K562 (cell line): Measurements from ENCODE around the gene MRPL27. TPM values are rescaled to one million over a fixed set of nuclear protein-coding genes. Genes with fewer than 3 reads are reported as not detected.

Experiments used
- CXXC5 ChIP-seq: fragments of 250-450 bp; sonication (Bioruptor Pico); IDR thresholded peaks from 2 replicates; pipeline ENCODE4 v1.8.0; 2022; ENCODE audit warnings: inconsistent platforms, mild to moderate bottlenecking, moderate library complexity
- ETV6 ChIP-seq, 3 experiments: fragments of 150-350 bp in 1 of 3; sonication (generic) in 1 of 3; formaldehyde crosslinking in 1 of 3; IDR thresholded peaks; 2 replicates each; pipeline versions ENCODE4 v1.6.1 to v1.8.0; 2014 to 2022; ENCODE audit warnings: borderline replicate concordance in 2 of 3, low read depth in 2 of 3, antibody characterized with exemption in 1 of 3, low read length in 1 of 3, mild to moderate bottlenecking in 1 of 3, missing genetic modification reagents in 1 of 3
- EWSR1 ChIP-seq: fragments of 450-650 bp; IDR thresholded peaks from 2 replicates; pipeline ENCODE4 v1.6.1; 2018; ENCODE audit warnings: borderline replicate concordance, mild to moderate bottlenecking, low read depth, moderate library complexity; ENCODE audit not compliant: partially characterized antibody
- GTF2F1 ChIP-seq: IDR thresholded peaks from 2 replicates; pipeline ENCODE4 v1.6.1; 2011; ENCODE audit warnings: low read depth, low read length, improper control_type of control experiment
- NR2F6 ChIP-seq: fragments of 450-650 bp; formaldehyde crosslinking; IDR thresholded peaks from 2 replicates; pipeline ENCODE4 v1.4.0; 2020; ENCODE audit warnings: mild to moderate bottlenecking
- PHB ChIP-seq: fragments of 250-450 bp; sonication (Bioruptor Pico); IDR thresholded peaks from 2 replicates; pipeline ENCODE4 v1.5.0; 2021
- POLR2H ChIP-seq: IDR thresholded peaks from 2 replicates; pipeline ENCODE4 v1.6.1; 2016; ENCODE audit warnings: missing genetic modification characterization, low read depth, mild to moderate bottlenecking, control low read depth, missing compliant biosample characterization, moderate library complexity
- PTTG1 ChIP-seq: fragments of 450-650 bp; IDR thresholded peaks from 2 replicates; pipeline ENCODE4 v1.6.1; 2016; ENCODE audit warnings: low read depth, mild to moderate bottlenecking, missing genetic modification characterization, missing compliant biosample characterization
- RB1 ChIP-seq: fragments of 450-650 bp; IDR thresholded peaks from 2 replicates; pipeline ENCODE4 v1.6.1; 2017; ENCODE audit warnings: low read depth, mild to moderate bottlenecking
- SMAD3 ChIP-seq: fragments of 450-650 bp; formaldehyde crosslinking; conservative IDR thresholded peaks from 2 replicates; pipeline ENCODE4 v1.4.0; 2020; ENCODE audit warnings: mild to moderate bottlenecking
- TAF15 ChIP-seq: fragments of 200-400 bp; formaldehyde crosslinking; IDR thresholded peaks from 2 replicates; pipeline ENCODE4 v1.6.1; 2017; ENCODE audit warnings: mild to moderate bottlenecking, low read depth, low read length, moderate library complexity
- TAF7 ChIP-seq: fragments of 450-650 bp; IDR thresholded peaks from 2 replicates; pipeline ENCODE4 v1.6.1; 2016; ENCODE audit warnings: missing genetic modification characterization, missing compliant biosample characterization
- ZEB2 ChIP-seq: fragments of 450-650 bp; IDR thresholded peaks from 2 replicates; pipeline ENCODE4 v1.6.1; 2016
- ZNF253 ChIP-seq: fragments of 250-450 bp; sonication (Bioruptor Pico); conservative IDR thresholded peaks from 2 replicates; pipeline ENCODE4 v1.6.1; 2021; ENCODE audit warnings: mild to moderate bottlenecking
- ZNF57 ChIP-seq: fragments of 450-650 bp; formaldehyde crosslinking; IDR thresholded peaks from 2 replicates; pipeline ENCODE4 v1.4.0; 2020; ENCODE audit warnings: mild to moderate bottlenecking, moderate library complexity
- polyA plus RNA-seq, 8 experiments: library from polyadenylated mRNA; depleted of rRNA in 4 of 8; stranded (reverse) in 5 of 8; unstranded in 3 of 8; fragments of >200 nt; fragmentation: Nextera tagmentation in 2 of 8; fragmentation: Illumina TruSeq in 1 of 8; extraction: Ambion mirVana in 2 of 8; extraction: Trizol in 1 of 8; gene quantifications; 2 replicates each; pipeline versions ENCODE4 v1.2.1 to v1.2.3, GENCODE V29; 2011 to 2014; ENCODE audit warnings: inconsistent platforms in 1 of 8, missing spikeins in 1 of 8
- total RNA-seq, 7 experiments: library from RNA; depleted of rRNA in 6 of 7; stranded (reverse); fragments of >200 nt in 6 of 7; fragmentation: Illumina TruSeq in 2 of 7; extraction: Trizol in 2 of 7; gene quantifications; 2 replicates each; pipeline versions ENCODE4 v1.2.1 to v1.2.3, GENCODE V29; 2011 to 2021; ENCODE audit warnings: low replicate concordance in 1 of 7
- TF ChIP-seq, protein P1 (sequence below): fragments of 450-650 bp; conservative IDR thresholded peaks from 2 replicates; pipeline ENCODE4 v1.6.1; 2016; ENCODE audit warnings: missing genetic modification characterization, low read depth, mild to moderate bottlenecking, control low read depth, missing compliant biosample characterization
- TF ChIP-seq, protein P2 (sequence below): fragments of 450-650 bp; formaldehyde crosslinking; IDR thresholded peaks from 2 replicates; pipeline ENCODE4 v1.4.0; 2022; ENCODE audit warnings: mild to moderate bottlenecking, moderate library complexity
- TF ChIP-seq, protein P3 (sequence below): fragments of 200-800 bp; sonication (Bioruptor generic); IDR thresholded peaks from 2 replicates; pipeline ENCODE4 v1.6.1; 2017; ENCODE audit warnings: missing genetic modification characterization, missing compliant biosample characterization
- TF ChIP-seq, protein P4 (sequence below): fragments of 450-650 bp; formaldehyde crosslinking; IDR thresholded peaks from 2 replicates; pipeline ENCODE4 v1.4.0; 2020; ENCODE audit warnings: mild to moderate bottlenecking, moderate library complexity
- TF ChIP-seq, protein P5 (sequence below): sonication (generic); formaldehyde crosslinking; IDR thresholded peaks from 2 replicates; pipeline ENCODE4 v1.8.0; 2022; ENCODE audit warnings: missing genetic modification reagents, mild to moderate bottlenecking, moderate library complexity, borderline replicate concordance

The MRPL27 gene
- total and polyA plus RNA-seq, 9 of the 15 experiments (the other 6 are each of a cell fraction or from before 2014, with no cell fraction given), result 96.3 to 401 (median 142) TPM

DNA sequence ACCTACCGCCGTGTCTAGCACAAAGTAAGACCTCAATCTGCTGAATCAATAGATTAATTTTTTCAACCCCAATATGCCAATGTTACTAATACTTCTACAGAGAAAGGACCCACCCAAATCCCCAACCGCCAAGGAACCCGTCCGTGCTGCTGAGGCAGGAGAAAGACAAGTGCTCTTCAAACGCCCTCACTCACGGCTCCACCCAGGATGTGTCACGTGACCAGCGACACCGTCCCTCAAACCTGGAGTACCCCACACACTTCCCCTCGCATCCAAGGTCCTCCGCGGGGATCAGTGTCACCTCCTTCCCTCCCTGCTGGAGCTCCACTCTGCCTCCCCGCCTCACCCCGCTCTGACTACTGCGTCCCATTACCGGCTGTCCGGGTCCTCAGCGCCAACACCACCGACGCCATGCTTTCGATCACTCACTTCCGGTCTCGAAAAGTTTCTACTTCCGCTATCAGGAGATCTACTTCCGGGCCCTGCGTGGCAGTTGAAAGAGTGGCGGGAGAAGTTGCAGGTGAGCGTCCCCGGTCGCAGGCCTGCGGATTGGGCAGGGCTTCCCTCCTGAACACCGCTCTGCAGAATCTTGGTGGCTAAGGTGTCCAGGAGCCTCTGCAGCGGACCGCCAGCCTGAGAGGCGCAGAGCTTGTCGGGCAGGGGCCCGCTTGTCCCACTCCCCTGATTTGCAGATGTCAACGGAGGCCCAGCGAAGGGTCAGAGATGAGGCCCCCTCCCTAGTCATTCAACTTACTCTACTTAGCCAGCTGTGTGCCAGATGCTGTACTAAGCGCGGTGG lies at the start of gene MRPL27, which contains the start of gene EME1 (continued):
- 0 out of 2 replicates have a peak, but pooled peaks have one; percentile 26 for TF ChIP-seq SMAD3 (CRISPR knock-in tag)
- no peak for TF ChIP-seq ZNF253 (CRISPR knock-in tag)
- TF ChIP-seq ETV6 (IDR thresholded peaks at IDR 0.05; ENCODE audit: borderline replicate concordance in 1 of 2, low read depth in 2 of 2, low read length in 1 of 2), result peak; percentile 52 to 80; a peak in 2 of 4 replicates
- no peak for TF ChIP-seq ETV6 (CRISPR knock-in tag; IDR thresholded peaks at IDR 0.05; ENCODE audit: borderline replicate concordance)
- peak; percentile 98 for TF ChIP-seq TAF7 (tag)
- TF ChIP-seq PTTG1 (tag), result no peak
- TF ChIP-seq, protein P1, sequence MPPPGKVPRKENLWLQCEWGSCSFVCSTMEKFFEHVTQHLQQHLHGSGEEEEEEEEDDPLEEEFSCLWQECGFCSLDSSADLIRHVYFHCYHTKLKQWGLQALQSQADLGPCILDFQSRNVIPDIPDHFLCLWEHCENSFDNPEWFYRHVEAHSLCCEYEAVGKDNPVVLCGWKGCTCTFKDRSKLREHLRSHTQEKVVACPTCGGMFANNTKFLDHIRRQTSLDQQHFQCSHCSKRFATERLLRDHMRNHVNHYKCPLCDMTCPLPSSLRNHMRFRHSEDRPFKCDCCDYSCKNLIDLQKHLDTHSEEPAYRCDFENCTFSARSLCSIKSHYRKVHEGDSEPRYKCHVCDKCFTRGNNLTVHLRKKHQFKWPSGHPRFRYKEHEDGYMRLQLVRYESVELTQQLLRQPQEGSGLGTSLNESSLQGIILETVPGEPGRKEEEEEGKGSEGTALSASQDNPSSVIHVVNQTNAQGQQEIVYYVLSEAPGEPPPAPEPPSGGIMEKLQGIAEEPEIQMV (tag), result no peak
- TF ChIP-seq ZEB2, result peak; percentile 19; the same call in 1 of the 2 replicates
- TF ChIP-seq, protein P2, sequence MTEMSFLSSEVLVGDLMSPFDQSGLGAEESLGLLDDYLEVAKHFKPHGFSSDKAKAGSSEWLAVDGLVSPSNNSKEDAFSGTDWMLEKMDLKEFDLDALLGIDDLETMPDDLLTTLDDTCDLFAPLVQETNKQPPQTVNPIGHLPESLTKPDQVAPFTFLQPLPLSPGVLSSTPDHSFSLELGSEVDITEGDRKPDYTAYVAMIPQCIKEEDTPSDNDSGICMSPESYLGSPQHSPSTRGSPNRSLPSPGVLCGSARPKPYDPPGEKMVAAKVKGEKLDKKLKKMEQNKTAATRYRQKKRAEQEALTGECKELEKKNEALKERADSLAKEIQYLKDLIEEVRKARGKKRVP (CRISPR knock-in tag), result no peak
- TF ChIP-seq RB1, result peak; percentile 76; the same call in 1 of the 2 replicates
- TF ChIP-seq EWSR1, result no peak
- TF ChIP-seq GTF2F1, result 0 out of 2 replicates have a peak, but pooled peaks have one; percentile 25
- TF ChIP-seq, protein P3, sequence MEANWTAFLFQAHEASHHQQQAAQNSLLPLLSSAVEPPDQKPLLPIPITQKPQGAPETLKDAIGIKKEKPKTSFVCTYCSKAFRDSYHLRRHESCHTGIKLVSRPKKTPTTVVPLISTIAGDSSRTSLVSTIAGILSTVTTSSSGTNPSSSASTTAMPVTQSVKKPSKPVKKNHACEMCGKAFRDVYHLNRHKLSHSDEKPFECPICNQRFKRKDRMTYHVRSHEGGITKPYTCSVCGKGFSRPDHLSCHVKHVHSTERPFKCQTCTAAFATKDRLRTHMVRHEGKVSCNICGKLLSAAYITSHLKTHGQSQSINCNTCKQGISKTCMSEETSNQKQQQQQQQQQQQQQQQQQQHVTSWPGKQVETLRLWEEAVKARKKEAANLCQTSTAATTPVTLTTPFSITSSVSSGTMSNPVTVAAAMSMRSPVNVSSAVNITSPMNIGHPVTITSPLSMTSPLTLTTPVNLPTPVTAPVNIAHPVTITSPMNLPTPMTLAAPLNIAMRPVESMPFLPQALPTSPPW, result 0 out of 2 replicates have a peak, but pooled peaks have one; percentile 30
- TF ChIP-seq, protein P4, sequence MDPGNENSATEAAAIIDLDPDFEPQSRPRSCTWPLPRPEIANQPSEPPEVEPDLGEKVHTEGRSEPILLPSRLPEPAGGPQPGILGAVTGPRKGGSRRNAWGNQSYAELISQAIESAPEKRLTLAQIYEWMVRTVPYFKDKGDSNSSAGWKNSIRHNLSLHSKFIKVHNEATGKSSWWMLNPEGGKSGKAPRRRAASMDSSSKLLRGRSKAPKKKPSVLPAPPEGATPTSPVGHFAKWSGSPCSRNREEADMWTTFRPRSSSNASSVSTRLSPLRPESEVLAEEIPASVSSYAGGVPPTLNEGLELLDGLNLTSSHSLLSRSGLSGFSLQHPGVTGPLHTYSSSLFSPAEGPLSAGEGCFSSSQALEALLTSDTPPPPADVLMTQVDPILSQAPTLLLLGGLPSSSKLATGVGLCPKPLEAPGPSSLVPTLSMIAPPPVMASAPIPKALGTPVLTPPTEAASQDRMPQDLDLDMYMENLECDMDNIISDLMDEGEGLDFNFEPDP (CRISPR knock-in tag), result no peak
- no peak for TF ChIP-seq NR2F6 (CRISPR knock-in tag)
- TF ChIP-seq CXXC5, result peak; percentile 89
- no peak for TF ChIP-seq ZNF57
- no peak for TF ChIP-seq TAF15
- TF ChIP-seq PHB, result 0 out of 2 replicates have a peak, but pooled peaks have one; percentile 11
- TF ChIP-seq, protein P5, sequence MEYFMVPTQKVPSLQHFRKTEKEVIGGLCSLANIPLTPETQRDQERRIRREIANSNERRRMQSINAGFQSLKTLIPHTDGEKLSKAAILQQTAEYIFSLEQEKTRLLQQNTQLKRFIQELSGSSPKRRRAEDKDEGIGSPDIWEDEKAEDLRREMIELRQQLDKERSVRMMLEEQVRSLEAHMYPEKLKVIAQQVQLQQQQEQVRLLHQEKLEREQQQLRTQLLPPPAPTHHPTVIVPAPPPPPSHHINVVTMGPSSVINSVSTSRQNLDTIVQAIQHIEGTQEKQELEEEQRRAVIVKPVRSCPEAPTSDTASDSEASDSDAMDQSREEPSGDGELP (CRISPR knock-in tag), result peak; percentile 90
- peak; percentile 79 for TF ChIP-seq POLR2H (tag)
